ENCODE results near the gene ATXN1. TPM values are rescaled to one million over a fixed set of nuclear protein-coding genes. Genes with fewer than 3 reads are reported as not detected.

The ATXN1 gene
- total RNA-seq, 1 donor from 2014 or later = 33.7 TPM

DNA sequence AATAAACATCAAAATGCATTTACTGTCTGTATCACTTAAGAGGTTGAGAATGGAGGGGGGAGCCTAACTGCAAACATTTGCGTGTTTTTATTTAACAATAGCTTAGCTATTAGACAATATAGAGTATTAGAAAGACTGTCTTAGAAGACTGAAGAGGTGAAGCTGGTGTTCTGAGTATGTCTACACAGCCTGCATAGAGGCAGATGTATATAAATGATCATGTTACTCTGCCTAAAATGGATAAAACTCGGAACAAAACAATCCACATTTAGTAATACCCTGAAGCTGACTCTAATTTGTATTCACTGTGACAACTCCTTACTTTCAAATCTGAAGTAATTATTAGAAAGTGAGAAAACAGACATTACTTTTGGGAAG is 340.9 kb downstream of the ATXN1 start:
- DNase-seq (ENCODE audit: extremely low spot score, unreplicated experiment) = no peak
- Mint-ChIP-seq H3K9me3 (no peaks in the 10 kb centered on the region), H3K4me3 (no peak overlapping the region), H3K27me3 (no peaks in the 10 kb centered on the region), H3K4me1 (ENCODE audit: unreplicated experiment) (peaks cover 25% of the 10 kb centered on the region), H3K27ac (no peak overlapping the region), H3K36me3 (no peaks in the 10 kb centered on the region)
- TF ChIP-seq CTCF (conservative IDR thresholded peaks at IDR 0.05) = no peak

- no peaks in the 10 kb centered on the region for H3K27me3 Mint-ChIP-seq
- no peak for TF ChIP-seq CTCF (conservative IDR thresholded peaks at IDR 0.05)
- no peaks in the 10 kb centered on the region for H3K9me3 Mint-ChIP-seq
- H3K4me3 Mint-ChIP-seq = no peak overlapping the region
- peaks cover 25% of the 10 kb centered on the region for H3K4me1 Mint-ChIP-seq (ENCODE audit: unreplicated experiment)
- H3K36me3 Mint-ChIP-seq = no peaks in the 10 kb centered on the region
- DNase-seq (ENCODE audit: extremely low spot score, unreplicated experiment) = no peak
- H3K27ac Mint-ChIP-seq = no peak overlapping the region
Measured at GRCh38 chr6:16419636-16420336, 341.5 kb downstream of the ATXN1 start.

DNA sequence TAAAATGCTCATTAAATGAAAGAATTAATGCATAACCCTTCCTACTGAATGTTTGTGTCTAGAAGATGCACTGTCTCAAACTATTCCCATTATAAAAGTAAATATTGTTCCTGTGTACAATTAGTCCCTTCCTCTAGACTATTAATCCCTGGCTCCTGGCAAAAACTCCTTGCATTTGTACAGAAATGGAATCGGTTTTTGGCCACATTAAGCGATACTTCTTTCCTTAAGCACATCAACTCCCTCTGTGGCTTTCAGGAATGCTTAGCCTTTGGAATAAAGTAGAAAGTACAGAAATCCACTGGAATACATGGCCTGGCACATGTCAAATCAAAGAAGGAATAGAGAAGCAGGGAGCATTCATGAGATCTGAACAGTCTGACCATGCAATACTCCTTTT is 343.1 kb downstream of the ATXN1 start:
- Mint-ChIP-seq H3K27ac (no peak overlapping the region), H3K36me3 (no peaks in the 10 kb centered on the region), H3K4me1 (ENCODE audit: unreplicated experiment) (peaks cover 23% of the 10 kb centered on the region), H3K27me3 (no peaks in the 10 kb centered on the region), H3K9me3 (no peaks in the 10 kb centered on the region), H3K4me3 (no peak overlapping the region)
- DNase-seq (ENCODE audit: extremely low spot score, unreplicated experiment) = no peak
- no peak for TF ChIP-seq CTCF (conservative IDR thresholded peaks at IDR 0.05)

GRCh38 chr6:16415677-16416076 is 345.6 kb downstream of the ATXN1 start:
- no peak for DNase-seq (ENCODE audit: extremely low spot score, unreplicated experiment)
- no peaks in the 10 kb centered on the region for H3K36me3 Mint-ChIP-seq

DNA sequence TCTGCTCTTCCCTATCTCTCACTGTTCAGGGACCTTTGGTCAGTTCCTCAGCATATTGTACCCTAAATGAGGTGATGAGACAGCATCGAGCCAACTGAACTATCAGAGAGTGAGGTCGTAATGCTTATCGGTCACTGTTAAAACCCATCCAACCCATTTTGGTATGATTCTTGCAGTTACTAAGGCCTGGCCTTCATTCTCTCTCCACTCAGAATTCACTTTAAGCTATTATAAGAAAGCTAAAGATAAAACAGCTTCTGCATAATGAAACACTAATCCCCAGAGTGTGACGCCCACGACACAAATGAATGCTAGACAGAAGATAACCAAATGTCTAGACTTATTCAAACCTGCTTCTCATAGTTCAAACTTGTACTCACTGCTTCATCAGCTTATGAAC is 347.1 kb downstream of the ATXN1 start:
- Mint-ChIP-seq H3K27me3 (no peaks in the 10 kb centered on the region), H3K36me3 (no peaks in the 10 kb centered on the region), H3K4me1 (ENCODE audit: unreplicated experiment) (peaks cover 4% of the 10 kb centered on the region), H3K27ac (no peak overlapping the region), H3K9me3 (no peaks in the 10 kb centered on the region), H3K4me3 (no peak overlapping the region)
- DNase-seq (ENCODE audit: extremely low spot score, unreplicated experiment) = no peak
- TF ChIP-seq CTCF (conservative IDR thresholded peaks at IDR 0.05) = no peak

More at GRCh38 chr6:16415677-16416076, 345.6 kb downstream of the ATXN1 start:
- peaks cover 7% of the 10 kb centered on the region for H3K4me1 Mint-ChIP-seq (ENCODE audit: unreplicated experiment)
- H3K27me3 Mint-ChIP-seq = no peaks in the 10 kb centered on the region
- no peak for TF ChIP-seq CTCF (conservative IDR thresholded peaks at IDR 0.05)
- H3K9me3 Mint-ChIP-seq = no peaks in the 10 kb centered on the region
- H3K27ac Mint-ChIP-seq = no peak overlapping the region
- no peak overlapping the region for H3K4me3 Mint-ChIP-seq
